Measurements from ENCODE around the gene LTB4R2.

GRCh38 chr14:24263848-24264247 lies 46.1 kb upstream of the LTB4R2 start:
- TF ChIP-seq CTCF (IDR thresholded peaks at IDR 0.05) (no peak), POLR2A (IDR thresholded peaks at IDR 0.05) (no peak)

Data from adrenal gland (tissue), 5 donors.